Ascending aorta (tissue), 2 donors: ENCODE data around the gene TTC24. TPM values are rescaled to one million over a fixed set of nuclear protein-coding genes. Genes with fewer than 3 reads are reported as not detected.

Experiments used
- DNase-seq, 2 donors: peaks; one replicate each; pipeline ENCODE4 v3.0.0-alpha.2; 2019; ENCODE audit warnings: low spot score in 2 of 2
- H3K27ac ChIP-seq, 2 donors: fragments of 200-600 bp; sonication (generic); one replicate each; pipeline ENCODE4 v1.5.1; 2016 to 2017; ENCODE audit warnings: mild to moderate bottlenecking in 1 of 2
- H3K27me3 ChIP-seq: fragments of 200-600 bp; sonication (generic); one replicate; pipeline ENCODE4 v1.5.1; 2017
- H3K36me3 ChIP-seq, 2 donors: fragments of 200-600 bp; sonication (generic); one replicate each; pipeline ENCODE4 v1.5.1; 2016
- H3K4me1 ChIP-seq, 2 donors: fragments of 200-600 bp; sonication (generic); one replicate each; pipeline ENCODE4 v1.5.1; 2016 to 2017; ENCODE audit warnings: mild to moderate bottlenecking in 1 of 2
- H3K4me3 ChIP-seq, 2 donors: fragments of 200-600 bp; sonication (generic); one replicate each; pipeline ENCODE4 v1.5.1; 2016 to 2017; ENCODE audit warnings: mild to moderate bottlenecking in 1 of 2
- H3K9me3 ChIP-seq, 2 donors: fragments of 200-600 bp; sonication (generic); one replicate each; pipeline ENCODE4 v1.5.1; 2016
- CTCF ChIP-seq, 3 experiments: fragments of 200-600 bp in 2 of 3; fragments of 450-650 bp in 1 of 3; sonication (generic) in 2 of 3; IDR thresholded peaks; one replicate each; pipeline ENCODE4 v1.5.1; 2016 to 2019; ENCODE audit warnings: antibody characterized with exemption in 3 of 3, mild to moderate bottlenecking in 1 of 3, moderate library complexity in 1 of 3
- intact Hi-C: fragments of 100-400 bp; cut with DNase I; formaldehyde crosslinking; loops from one replicate; pipeline ENCODE4 v1.15.1; 2023
- total RNA-seq: library from RNA; depleted of rRNA; stranded (reverse); fragments of >200 nt; gene quantifications from one replicate; pipeline ENCODE4 v1.1.0, GENCODE V29; 2016

TTC24 gene
- total RNA-seq, 1 donor from 2014 or later = not detected

- Histone ChIP-seq H3K27me3 (no peaks in the 10 kb centered on the region), H3K4me3 (no peak overlapping the region), H3K9me3 (no peaks in the 10 kb centered on the region), H3K36me3 (no peaks in the 10 kb centered on the region), H3K27ac (no peak overlapping the region), H3K4me1 (no peaks in the 10 kb centered on the region)
- intact Hi-C loops = no loop called here
- no peak for DNase-seq
- no peak for TF ChIP-seq CTCF (IDR thresholded peaks at IDR 0.05)
Observed at GRCh38 chr1:156544592-156545102, 34.9 kb upstream of the TTC24 start.

GRCh38 chr1:156546267-156546666, 33.3 kb upstream of the TTC24 start:
- Histone ChIP-seq H3K4me1 (no peaks in the 10 kb centered on the region), H3K27me3 (no peaks in the 10 kb centered on the region), H3K27ac (no peak overlapping the region), H3K4me3 (no peak overlapping the region), H3K36me3 (no peaks in the 10 kb centered on the region), H3K9me3 (no peaks in the 10 kb centered on the region)
- no peak for DNase-seq
- intact Hi-C loops = no loop called here
- TF ChIP-seq CTCF (IDR thresholded peaks at IDR 0.05) = no peak

- Histone ChIP-seq H3K27ac (no peak overlapping the region), H3K4me3 (no peak overlapping the region), H3K27me3 (no peaks in the 10 kb centered on the region), H3K36me3 (no peaks in the 10 kb centered on the region), H3K4me1 (no peaks in the 10 kb centered on the region), H3K9me3 (no peaks in the 10 kb centered on the region)
- DNase-seq = no peak
- TF ChIP-seq CTCF (IDR thresholded peaks at IDR 0.05) = no peak
- intact Hi-C loops = no loop called here
Observed at GRCh38 chr1:156547434-156547833, 32.1 kb upstream of the TTC24 start.

- no peak for TF ChIP-seq CTCF (IDR thresholded peaks at IDR 0.05)
- no peak for DNase-seq
- H3K9me3 ChIP-seq = no peaks in the 10 kb centered on the region
- no peaks in the 10 kb centered on the region for H3K27me3 ChIP-seq
- no peak overlapping the region for H3K27ac ChIP-seq
- H3K4me1 ChIP-seq = no peaks in the 10 kb centered on the region
- no peaks in the 10 kb centered on the region for H3K36me3 ChIP-seq
- no peak overlapping the region for H3K4me3 ChIP-seq
- intact Hi-C loops = no loop called here
Observed at GRCh38 chr1:156547982-156548381, 31.5 kb upstream of the TTC24 start.

- Histone ChIP-seq H3K36me3 (no peaks in the 10 kb centered on the region), H3K4me3 (no peak overlapping the region), H3K27ac (no peak overlapping the region), H3K4me1 (no peaks in the 10 kb centered on the region), H3K9me3 (no peaks in the 10 kb centered on the region), H3K27me3 (no peaks in the 10 kb centered on the region)
- no peak for DNase-seq
- intact Hi-C loops = no loop called here
- TF ChIP-seq CTCF (IDR thresholded peaks at IDR 0.05) = no peak
Observed at GRCh38 chr1:156549390-156549789, 30.1 kb upstream of the TTC24 start.

GRCh38 chr1:156549831-156550230, 29.7 kb upstream of the TTC24 start:
- Histone ChIP-seq H3K36me3 (no peaks in the 10 kb centered on the region), H3K27me3 (no peaks in the 10 kb centered on the region), H3K4me1 (no peaks in the 10 kb centered on the region), H3K9me3 (no peaks in the 10 kb centered on the region), H3K27ac (no peak overlapping the region), H3K4me3 (no peak overlapping the region)
- intact Hi-C loops = no loop called here
- DNase-seq = no peak
- TF ChIP-seq CTCF (IDR thresholded peaks at IDR 0.05) = no peak
